ENCODE measurements around the gene ZIM2.

The ZIM2 gene

DNA sequence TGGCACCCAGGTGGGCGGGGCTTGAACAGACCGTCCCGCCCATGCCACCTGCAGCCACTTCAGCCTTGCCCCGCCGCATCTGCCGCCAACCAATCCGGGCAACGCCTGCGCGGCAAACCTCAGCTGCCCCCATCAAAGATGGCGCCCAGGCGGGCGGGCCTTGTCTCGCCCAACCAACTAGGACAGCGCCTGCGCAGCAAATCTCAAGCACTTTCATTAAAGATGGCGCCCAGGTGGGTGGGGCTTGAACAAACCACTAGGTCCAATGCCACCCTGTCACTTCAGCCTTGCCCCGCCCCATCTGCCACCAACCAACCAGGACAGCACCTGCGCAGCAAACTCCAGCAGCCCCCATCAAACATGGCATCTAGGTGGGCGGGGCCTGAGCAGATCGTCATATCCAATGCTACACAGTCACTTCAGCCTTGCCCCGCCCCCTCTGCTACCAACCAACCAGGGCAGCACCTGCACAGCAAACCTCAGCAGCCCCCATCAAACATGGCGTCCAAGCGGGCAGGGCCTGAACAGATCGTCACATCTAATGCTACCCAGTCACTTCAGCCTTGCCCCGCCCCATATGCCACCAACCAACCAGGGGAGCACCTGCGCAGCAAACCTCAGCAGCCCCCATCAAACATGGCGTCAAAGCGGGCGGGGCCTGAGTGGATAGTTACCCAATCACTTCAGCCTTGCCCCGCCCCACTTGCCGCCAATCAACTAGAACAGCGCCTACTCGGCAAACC lies 1.4 kb downstream of the ZIM2 start:
- DNase-seq (ENCODE audit: low spot score): no peak

DNA sequence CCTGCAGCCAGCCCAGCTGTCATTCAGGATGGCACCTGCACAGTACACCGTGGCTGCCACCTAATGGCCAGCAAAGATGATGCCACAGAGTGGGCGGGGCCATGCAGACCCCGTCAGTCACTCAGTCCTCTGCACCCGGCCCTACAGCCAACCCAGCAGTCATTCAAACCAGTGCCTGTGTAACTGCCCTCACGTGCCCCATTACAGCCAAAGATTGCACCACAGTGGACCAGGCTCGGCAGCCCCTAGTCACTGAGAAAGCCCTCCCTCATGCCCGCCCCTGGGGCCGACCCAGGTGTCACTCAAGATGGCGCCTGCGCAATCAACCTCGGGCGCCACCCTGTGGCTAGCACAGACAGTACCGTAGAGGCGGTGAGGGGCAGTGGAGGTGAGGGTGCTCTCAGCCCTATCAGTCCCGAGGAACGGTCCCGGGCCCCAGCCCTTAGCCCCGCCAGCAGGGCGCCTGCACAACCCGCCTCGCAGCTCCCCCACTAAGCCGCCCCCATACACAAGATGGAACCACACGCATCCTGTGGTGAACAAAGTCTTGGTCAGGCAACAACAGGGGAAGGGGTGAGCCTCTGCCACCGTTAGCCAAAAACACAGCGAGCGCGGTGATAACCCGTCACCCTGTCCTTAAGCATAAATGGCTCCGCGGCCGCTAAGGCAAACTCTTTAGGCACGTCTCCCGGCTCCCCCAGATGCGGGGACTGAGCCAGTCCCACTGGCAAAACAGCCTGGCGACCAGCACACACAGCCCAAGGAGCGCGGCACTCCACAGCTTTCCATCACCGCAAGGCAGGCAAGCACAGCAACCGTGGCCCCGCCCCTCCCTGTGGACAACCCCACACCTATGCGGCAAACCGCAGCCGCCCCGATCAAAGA lies 2.3 kb downstream of the ZIM2 start:
- DNase-seq (ENCODE audit: low spot score): no peak

DNA sequence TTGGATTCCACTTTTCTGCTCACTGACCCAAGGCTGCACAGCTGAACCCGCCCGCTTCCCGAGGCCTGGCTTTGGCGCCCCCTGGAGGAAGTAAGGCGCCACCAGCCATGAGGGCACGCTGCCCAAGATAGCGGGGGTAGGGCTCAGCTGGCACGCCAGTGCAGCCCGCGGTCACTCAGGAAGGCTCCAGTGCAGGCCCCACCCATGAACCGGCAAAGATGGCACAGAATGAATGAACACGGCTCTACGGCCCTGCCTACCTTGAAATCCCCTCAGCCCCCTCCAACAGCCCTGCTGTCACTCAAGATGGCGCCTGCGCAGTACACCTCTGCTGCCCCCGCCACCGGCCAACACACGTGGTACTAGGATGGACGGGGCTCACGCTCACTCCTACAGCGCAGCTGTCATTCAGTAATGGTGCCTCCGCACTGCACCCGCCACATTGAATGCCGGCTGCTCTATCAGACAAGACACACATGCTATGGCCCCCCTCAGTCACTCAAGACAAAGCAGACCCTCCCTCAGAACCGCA lies 3.0 kb downstream of the ZIM2 start:
- DNase-seq (ENCODE audit: low spot score): no peak

DNA sequence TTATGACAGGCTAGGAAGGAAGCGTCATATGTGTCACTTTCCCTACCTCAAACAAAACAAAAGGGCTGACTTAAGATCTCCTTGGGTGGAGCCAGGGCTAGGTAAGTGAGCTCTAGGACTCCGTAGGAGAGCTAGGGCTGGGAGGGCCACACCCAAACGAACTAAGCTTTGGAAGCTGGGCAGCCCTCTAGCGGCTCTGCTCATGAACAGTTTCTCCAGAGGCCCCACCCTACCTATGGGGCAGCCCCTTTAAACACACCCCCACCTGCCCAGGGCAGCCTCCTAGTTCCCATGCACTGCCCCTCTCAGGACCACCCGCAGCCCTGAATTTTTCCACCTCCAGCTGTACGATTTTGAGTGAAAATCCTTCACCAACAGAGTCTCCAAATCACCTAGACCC lies 3.5 kb downstream of the ZIM2 start:
- DNase-seq (ENCODE audit: low spot score): no peak

DNA sequence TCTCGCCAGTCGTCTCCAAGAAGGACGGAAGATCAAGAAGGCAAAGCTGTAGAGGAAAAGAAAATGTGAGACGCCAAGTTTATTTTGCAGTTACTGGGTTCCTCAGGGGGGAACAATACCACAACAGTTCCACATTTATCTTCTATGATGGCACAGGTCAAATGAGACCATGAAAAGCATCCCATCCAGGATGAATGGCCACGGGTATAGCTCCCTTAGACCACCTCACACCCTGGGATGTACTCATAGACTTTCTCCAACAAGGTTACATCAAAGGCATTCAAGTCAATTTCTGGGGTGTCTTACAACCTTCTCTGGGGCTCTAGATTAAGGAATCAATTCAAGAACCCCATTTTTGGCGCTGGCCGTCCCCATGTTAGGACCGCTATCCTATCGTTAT lies 4.5 kb downstream of the ZIM2 start:
- no peak for DNase-seq (ENCODE audit: low spot score)

DNA sequence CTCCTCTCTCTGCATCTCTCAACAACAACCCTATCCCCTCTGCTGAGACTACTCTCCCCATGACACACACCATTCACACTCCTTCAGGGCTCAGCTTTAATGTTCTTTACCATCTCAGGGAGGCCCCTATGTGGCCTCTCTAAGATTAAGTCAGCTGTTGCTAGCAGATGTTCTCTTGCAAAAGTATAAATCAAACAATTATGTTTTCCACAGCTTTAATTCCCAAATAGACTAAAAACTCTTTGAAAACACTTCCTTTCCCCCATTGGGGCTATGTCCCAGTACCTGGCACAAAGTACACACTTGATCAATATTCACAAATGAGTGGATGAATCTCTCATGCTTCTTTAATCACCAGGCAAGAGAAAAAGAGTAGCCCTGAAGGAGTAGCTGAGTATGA lies 5.1 kb downstream of the ZIM2 start:
- DNase-seq (ENCODE audit: low spot score): no peak

DNA sequence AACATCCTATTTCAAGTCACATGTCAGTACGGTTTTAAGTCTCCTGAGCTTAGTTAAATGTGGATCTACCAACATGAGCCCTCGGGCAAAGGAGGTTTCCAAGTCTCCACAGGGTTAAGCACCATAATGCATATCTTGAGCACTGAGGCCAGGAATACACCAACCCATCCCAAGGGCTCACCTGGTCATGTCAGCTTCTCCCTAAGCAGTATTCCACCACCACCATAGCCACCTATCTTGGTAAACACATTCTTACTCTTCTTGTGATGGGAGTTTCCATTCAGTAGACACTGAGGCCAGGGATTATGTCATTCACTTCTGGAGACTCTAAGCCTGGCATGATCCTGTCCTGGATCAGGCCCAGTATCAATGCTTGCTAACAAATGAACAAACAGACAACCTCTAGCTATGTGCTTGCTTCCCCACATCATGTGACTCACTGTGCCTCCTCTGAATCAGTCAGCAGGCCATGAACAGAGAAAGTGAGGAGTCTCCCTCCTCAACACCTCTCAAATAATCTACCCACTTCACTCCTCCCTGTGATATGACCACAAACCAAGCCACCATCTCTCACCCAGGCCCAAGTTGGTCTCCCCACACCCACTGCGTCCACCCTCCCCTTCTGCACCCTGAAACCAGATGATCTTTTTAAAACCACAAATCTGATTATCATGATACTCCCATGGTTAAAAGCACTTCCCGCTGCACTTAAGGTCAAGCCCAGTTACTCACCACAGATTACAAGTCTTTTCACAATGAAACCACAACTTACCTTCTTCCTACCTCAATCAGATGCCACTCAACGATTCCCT lies 5.8 kb downstream of the ZIM2 start:
- no peak for DNase-seq (ENCODE audit: low spot score)

DNA sequence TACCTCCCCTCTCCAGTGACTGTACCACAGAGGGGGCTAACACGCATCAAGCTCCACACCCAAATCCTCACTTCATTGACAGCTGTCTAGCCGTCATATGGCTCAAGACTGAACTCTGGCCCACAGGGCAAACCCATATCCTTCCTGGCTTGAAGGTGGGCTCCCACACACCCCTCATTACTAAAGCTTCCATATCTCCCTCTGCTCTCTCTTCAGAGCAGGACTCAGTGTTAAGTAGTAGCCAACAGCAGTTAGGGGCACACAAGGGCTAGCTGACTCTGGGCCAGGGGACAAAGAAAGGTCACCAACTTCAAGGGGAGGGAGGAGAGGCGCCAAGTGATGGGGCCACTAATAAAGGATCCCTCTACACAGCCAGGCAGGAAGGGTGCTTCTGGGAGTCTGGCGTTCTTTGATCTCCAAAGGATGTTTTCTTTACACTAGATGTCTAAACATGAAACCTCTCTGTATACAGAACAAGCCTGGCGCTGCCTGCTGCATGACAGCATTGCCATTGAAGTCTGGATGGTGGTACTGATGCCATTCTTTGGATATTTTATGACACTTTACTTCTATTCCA lies 8.1 kb downstream of the ZIM2 start:
- no peak for DNase-seq (ENCODE audit: low spot score)

DNA sequence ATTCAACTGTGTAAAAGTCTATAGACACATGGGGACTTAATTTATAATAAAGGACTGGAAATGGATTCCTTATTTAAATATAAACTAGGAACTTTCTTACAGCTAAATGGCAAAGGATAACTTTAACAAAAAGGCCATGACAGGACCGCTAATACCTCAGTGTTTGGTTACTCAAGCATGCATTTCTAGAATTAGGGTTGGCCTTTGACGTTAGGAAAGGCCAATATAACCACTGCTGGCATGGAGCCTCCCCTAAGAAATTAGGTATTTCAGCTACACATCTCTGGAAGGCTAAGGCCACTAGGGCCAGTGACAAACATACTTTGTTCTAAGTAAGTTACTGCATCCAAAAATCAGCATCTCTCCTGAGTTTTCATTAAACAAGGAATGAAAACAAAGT lies 9.3 kb downstream of the ZIM2 start:
- no peak for DNase-seq (ENCODE audit: low spot score)

DNA sequence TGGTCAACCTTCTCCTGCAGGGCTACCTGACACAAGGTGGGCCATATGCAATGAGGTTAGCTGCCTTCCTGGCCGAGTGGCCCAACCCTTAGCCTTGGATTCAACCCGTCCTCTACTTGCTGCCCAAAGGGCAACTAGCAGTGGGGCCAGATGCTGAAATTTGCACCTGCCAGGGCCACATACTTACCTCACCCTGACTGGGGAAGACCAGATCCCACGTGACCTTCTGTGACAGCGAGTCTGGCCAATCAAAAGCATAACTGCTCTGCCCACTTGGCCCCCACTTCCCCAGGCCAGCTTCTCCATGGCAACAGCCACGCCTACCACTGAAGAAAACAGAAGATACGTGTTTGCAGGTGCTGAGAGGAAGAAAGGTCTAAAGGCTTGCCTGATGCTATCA lies 10.9 kb downstream of the ZIM2 start:
- DNase-seq (ENCODE audit: low spot score): no peak

DNA sequence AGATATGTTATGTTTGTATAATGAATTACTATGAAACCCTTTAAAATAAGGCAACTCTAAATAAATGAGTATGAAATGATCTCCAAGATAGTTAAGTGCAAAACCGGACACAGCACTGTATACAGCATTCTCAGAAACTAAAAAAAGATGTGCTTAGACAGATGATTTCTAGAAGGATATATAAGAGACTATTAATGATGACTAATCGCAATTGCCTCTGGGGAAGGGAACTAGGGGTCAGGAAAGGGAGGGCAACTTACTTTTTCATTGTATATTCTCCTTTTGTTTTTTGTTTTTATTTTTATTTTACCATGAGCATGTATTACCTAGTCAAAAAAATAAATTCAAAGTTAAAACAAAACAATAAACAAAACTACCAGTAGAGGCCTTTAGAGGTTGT lies 12.8 kb downstream of the ZIM2 start:
- DNase-seq (ENCODE audit: low spot score): no peak

DNA sequence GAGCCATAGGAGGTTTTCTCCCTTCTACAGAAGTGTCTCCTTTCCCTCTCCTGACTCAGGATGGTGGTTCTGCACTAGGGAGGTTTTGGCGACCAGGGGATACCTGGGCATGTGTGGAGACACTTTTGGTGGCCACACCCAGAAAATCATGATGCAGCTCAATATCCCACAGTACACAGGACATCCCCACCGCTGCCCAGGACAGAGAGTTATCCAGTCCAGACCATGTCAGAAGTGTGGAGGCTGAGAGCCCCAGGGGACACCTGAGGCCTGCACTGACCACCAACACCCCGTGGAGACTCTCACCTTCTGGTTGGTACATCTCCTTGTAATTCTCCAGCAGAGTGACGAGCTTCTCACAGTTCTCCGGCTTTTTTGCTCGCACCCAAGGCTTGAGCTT lies 16.6 kb downstream of the ZIM2 start:
- no peak for DNase-seq (ENCODE audit: low spot score)

DNA sequence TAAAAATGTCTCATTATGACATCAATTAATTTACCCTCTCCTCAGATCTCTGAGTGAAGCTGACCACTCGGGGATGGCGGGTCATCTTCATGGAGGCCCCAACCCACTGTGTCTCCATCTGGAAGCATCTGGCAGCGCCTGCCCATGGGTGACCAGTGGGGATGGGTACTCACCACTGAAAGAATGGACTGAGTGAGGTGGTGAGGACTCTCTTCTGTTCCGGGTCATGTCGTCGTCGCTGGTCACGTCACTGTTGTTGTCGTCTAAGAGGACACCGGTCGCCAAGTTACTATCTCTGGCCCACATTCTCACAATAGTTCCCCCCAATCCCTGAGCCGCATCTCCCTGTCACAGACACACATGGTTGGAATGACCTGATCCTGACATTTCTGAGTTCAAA lies 17.1 kb downstream of the ZIM2 start:
- DNase-seq (ENCODE audit: low spot score): no peak

DNA sequence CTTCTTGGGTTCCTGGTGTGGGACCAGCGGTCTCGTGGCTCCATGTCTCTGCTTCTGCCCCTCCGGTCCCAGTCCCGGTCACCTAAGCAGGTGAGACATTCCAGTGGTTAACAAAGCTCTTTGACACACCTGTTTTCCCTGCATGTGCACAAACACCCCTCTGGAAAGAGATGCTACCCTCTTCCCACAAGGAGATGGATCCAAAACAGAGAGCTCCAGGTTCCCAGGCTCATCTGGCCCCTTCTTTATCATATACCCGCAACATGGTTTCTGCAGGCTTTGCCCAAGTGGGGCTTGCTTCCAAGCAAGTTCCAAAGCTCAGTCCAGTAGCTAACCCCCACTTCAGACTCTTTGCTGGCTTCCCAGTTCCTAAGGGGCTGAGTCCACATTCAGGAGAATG lies 17.8 kb downstream of the ZIM2 start:
- DNase-seq (ENCODE audit: low spot score): no peak

DNA sequence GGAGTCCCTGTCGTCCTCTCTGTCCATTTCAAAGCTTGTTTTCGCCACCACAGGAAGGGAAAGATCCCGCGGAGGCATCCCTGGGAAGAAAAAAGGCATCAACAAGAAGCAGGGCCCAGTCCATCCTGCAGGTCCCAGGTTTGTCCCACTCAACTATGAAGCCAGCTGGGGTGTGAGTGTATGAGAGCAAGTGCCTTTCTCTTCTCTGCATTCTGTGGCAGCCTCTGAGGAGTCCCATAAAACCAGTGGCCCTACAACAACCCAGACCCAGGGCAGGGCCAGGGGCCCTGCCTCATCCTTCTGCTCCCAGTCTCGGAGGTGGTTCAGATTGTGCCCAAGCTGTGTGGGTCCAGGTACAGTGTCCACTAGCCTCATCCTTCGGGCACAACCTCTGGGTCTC lies 18.9 kb downstream of the ZIM2 start:
- no peak for DNase-seq (ENCODE audit: low spot score)

DNA sequence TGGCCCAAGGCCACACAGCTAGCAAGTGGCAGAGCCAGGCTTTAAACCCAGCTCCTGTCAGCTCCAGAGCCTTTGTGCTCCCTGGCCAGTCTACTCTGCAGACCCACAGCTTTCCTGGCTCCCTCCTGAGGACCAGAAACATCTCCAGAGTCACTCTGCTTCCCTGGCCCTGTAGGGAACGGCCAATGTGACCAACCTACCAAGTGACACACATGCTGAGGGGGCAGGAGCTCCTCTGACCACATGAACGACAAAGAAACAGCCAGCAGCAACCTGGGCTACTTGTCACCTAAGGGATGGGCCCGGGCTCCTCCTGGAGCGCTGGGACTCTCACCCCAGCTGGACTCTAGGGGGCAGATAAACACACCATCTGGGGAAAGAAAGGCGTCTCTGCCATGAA lies 19.3 kb downstream of the ZIM2 start:
- DNase-seq (ENCODE audit: low spot score): no peak

DNA sequence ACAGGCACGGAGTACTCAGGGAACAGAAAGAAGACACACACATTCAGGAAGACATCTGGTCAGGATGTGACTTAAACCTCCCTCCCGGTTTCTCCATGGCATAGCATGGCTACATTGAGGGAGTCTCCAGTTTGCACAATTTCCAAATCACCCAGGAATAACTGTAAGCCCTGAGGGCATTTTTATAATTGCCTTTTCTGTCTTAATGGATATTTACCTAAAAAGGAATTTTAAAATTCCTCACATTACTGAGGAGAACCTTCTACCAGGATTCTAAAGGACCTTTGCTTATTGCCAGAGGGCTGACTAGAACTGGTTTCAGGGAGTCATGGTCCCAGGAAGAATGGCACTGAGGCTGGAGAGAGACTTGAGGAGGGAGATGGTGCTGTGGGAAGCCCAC lies 21.4 kb downstream of the ZIM2 start:
- no peak for DNase-seq (ENCODE audit: low spot score)

DNA sequence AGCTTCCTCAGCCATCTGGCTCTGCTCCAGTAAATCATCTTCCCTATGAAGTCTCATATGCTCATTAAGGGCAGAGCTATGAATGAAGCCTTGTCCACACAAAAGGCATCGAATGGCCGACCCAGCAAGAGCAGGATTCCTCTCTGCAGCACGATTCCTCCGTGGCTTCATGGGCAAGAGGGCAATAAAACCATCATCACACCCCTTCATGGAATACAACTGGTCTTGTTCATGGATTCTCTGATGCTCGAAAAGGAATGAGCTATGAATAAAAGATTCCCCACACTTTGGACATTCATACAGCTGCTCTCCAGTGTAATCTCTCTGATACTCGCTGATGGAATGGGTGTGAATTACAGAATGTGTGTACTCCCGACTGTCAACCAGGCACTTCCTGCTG lies 25.9 kb downstream of the ZIM2 start:
- DNase-seq (ENCODE audit: low spot score): no peak

DNA sequence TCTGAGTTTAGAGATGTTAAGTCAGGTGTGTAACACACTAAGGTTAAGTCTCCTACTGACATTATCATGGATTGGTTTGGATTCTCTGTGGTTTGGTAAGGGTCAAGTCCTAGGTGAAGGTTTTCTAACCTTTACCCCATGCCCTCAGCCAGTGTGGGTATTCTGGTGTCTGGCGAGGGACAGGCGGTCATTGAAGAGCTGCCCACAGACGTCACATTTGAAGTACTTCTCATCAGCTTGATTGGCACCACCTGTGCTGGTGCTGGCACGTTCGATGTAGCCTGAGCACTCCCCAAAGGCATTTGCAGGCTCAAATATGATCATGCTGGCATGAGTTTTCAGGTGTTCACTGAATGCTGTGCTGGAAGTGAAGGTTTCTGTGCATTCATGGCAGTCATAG lies 27.0 kb downstream of the ZIM2 start:
- no peak for DNase-seq (ENCODE audit: low spot score)

DNA sequence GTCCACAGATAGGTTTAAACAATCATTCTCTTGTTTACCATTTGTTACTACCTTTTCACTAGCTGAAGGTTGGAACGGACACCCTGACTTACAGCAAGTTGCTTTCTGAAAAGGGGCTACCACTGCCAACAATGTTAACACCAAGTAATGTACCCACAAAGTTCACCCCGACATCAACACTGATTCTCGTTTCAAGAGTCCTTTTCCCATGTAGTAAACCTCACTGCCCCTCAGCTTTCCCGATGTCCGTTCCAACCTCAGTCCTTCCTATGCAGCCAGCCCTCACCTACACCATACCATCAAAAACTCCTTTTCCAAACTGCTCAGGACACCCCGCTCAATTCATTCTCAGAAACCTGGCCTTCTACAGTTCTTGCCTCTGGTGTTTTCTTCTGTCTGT lies 29.0 kb downstream of the ZIM2 start:
- DNase-seq (ENCODE audit: low spot score): no peak

DNA sequence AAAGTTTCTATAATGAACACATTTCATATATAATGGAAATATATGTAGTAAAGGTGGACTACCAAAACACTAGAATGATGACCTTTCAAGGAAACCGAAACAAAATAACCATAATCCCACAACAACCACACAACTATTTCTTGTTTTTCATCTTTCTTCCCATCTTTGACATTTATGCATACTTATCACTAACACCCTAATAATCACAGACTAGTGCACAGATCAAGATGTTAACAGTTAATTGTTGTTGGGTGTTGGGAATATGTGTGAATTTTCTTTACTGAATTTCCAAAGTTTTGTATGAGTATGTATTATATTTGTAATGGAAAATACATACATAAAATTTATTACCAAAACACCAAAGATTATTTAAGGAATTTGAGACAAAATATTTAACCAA lies 30.3 kb downstream of the ZIM2 start:
- DNase-seq (ENCODE audit: low spot score): no peak

DNA sequence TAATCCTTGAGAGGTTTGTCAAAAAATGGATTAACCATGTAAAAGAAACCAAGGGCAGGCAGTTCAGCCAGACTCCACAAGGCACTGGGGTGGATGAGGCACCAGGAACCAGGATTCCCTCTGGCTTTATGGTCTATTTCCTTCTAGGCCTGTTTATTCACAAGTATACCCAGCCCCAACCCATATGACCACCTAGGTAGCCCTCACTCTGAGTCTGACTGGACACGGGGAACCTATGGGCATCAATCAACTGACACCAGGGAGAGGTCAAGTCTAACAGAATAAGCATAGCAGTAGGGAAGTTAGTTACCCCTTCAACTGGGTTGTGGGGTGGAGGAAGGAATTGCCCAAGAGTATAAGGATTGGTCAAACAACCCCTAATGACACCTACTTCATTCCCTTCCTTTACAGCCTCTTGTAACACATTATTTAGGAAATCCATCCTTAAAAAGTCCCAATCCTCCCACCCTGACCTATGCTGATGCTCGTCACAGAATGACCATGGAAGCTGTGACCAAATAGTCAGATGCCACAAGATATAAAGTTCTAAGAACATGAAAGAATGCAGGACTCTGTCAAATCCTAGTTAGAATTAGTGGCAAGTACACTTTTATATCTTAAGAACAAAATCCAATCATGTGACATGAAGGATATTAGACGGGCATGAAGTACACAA lies 31.7 kb downstream of the ZIM2 start:
- no peak for DNase-seq (ENCODE audit: low spot score)
